ENCODE measurements around the gene SPTLC3. TPM values are rescaled to one million over a fixed set of nuclear protein-coding genes. Genes with fewer than 3 reads are reported as not detected.

SPTLC3 gene
- total RNA-seq, 1 donor from 2014 or later: 7.9 TPM

DNA sequence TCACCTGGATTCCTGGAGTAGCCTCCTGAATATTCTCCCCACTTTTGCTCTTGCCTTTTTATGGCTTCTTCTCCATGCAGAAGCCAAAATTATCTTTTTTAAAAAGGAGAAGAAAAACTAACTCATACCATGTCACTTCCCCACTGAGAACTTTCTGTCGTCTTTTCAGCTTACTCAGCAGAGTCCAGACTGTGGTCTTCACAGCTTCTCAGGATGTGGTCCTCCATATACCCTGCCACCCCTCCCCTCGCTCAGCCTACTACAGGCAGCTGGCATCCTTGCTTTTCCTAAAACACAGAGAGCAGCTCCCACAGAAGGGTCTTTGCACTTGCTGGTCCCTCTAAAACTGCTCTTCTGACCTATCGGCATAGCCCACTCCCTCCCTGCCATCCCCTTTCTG lies 122.9 kb downstream of the SPTLC3 start:
- peak; percentile 28 for DNase-seq (ENCODE audit: low spot score)

GRCh38 chr20:13139459-13140150 lies 130.8 kb downstream of the SPTLC3 start:
- no peak for DNase-seq (ENCODE audit: low spot score)

DNA sequence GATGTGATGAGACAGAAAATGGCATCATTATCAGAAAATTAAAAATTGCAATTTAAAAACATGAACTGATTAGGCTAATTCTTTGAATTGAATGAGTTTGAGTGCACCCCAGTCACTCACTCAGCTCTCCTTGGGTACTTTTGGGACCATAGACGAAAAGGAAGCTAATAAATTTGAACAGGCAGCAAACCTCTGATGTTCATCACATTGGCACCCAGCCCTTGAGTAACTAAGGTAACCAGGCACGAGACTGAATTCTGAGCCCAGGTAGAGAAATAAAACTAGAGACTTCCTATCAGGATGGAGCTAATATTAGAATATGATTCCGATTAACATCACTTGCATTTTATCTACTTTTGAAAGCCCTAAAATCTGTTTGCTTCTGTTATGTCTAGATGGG lies 131.4 kb downstream of the SPTLC3 start:
- no peak for DNase-seq (ENCODE audit: low spot score)

- DNase-seq (ENCODE audit: low spot score): no peak
Observed at GRCh38 chr20:13140775-13141174, 132.0 kb downstream of the SPTLC3 start.

GRCh38 chr20:13141546-13141945 lies 132.8 kb downstream of the SPTLC3 start:
- DNase-seq (ENCODE audit: low spot score): no peak

DNA sequence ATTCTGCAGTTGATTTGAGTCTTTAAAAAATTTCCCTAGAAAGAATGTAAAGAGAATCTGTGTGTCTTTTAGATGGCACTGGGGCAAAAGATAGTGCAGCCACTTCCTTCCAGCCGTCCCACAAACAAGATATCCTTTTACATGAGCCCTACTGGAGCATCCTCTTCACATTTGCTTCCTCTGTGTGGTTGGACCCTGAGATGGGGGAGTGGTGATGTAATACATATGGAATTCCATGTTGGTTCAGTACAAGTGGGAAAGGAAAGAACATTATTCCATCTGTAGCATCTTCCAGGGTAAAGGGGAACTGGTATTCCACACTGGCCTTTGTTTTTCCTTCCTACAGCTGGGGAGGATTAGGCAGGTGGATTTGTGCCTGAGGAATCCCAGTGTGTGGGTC lies 133.4 kb downstream of the SPTLC3 start:
- no peak for DNase-seq (ENCODE audit: low spot score)

- DNase-seq (ENCODE audit: low spot score): peak; percentile 96
Observed at GRCh38 chr20:13147071-13147963, 138.5 kb downstream of the SPTLC3 start.

DNA sequence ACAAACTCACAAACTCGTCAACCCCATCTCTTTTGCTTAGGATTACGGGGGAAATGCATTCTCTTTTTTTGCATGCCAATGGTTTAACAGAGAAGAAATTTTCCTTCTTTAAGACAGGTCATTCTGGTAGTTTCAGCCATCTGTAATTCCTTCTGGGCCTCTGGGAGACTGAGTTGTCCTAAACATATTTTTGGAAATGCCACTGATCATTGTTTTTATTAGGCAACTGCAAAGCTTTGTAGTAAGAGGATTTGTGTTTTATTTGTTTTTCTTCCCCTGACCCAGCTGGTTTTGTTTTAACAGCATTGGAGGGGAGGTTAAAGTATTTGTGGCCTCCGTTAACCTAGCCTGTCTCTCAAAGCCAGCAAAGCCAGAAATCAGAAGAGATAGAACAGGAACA lies 139.2 kb downstream of the SPTLC3 start:
- peak; percentile 39 for DNase-seq (ENCODE audit: low spot score)

- no peak for DNase-seq (ENCODE audit: low spot score)
Observed at GRCh38 chr20:13148402-13148801, 139.6 kb downstream of the SPTLC3 start.

DNA sequence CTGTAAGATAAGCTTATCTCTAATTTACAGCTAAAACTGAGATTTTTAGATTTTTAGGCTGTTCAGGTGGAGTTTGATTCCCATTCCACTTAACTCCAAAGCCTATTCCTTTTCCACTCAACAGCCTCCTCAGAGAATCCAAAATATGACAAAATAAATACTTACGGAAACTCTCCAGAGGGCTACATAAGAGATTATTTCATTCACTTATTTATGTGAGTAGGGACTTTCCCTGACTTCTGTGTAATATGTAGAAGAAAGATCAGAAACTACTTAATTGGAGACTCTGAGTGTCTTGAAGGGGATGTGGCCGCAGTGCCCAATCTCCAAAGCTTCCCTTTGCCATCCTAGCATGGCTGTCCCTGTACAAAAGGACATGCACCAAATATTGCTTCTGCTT lies 140.2 kb downstream of the SPTLC3 start:
- no peak for DNase-seq (ENCODE audit: low spot score)

DNA sequence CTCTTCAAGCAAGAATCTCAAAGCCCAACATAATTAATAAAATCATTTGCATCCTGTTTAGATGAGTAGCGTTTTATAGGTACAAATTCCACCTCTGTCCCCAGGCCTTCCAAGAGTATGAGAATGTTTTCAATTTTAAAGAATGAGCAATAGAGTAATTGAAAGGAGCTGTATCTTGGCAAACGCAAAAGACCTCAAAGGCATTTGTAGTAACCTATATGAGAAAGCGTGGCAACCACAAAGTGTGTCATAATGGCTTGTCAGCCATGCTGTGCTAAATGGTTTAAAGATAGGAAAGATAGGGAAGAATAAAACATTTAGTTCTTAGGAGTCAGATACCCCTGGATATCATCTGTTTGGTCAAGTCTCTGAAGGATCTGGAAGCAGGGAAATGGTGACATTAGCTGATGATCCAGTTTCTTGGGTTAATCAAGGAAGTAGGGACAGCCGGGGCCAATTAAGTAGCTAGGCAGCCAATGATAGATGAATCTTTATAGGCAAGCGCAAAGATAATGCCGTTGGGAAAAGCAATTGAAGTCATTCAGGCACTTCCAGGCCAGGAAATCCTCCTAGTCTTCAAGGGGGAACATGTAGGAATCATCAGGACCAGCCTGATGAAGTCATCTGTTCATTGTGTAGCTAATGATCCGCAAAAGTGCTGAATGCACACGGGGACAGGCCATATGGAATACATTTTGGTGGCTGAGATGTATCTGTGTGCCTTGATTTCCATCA lies 140.8 kb downstream of the SPTLC3 start:
- DNase-seq (ENCODE audit: low spot score): no peak

DNA sequence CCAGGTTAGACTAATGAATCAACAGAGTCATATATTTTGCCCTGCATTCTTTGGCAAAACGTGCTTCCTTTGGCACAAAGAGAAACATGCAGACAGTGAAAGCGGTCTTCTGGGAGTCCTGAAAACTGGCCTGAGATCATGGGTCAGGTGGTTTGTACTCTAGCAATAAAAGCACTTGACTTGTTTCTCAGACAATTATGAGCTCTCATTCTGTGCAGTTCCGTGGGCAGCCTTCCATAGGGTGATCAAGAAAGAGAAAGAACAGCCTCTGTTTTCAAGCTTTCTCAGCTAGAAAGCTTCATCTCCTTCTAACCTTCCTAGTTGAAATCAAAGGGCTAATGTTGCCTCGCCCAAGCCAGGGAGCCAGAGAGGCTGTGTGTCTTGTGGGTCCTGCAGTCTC lies 149.6 kb downstream of the SPTLC3 start:
- DNase-seq (ENCODE audit: low spot score): peak; percentile 66

- DNase-seq (ENCODE audit: low spot score): no peak
Observed at GRCh38 chr20:13159889-13160288, 151.1 kb downstream of the SPTLC3 start.

DNA sequence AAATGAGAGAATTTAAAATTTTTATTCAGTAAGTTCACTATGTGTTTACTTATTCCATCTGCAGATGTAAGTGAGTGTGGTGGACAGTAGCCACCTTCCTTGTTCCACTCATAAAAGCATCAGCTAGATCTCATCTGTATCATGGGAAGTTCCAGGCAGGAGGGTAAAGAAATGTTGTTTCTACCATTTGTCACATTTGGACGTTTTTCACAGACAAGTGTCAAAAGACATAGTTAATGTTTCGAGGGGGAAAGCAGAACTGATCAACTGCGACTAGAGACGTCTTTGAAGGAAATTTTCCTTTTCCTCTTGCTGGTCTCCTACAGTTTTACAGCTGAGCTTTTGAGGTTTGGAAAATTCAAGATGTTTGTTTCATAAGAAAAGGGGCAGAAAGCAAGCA lies 156.4 kb downstream of the SPTLC3 start:
- DNase-seq (ENCODE audit: low spot score): no peak

- no peak for DNase-seq (ENCODE audit: low spot score)
Observed at GRCh38 chr20:13166011-13166410, 157.2 kb downstream of the SPTLC3 start.

DNA sequence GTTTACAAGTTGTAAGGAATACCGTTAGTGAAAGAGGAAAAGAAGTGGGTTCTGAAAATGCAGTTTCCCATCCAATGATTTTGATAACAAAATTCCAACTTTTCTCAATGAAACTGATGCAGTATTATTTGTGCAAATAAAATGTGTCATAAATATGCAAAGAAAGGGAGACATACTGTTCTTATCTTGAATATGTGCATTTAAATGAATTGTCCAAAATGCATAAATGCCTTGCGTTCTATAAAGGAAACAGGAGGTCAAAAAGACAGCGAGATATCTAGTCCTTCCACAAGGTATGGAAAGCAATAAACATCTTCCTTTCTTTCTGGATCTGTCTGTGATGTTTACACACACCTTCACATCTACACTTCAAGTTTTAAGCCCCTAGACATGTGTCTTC lies 157.7 kb downstream of the SPTLC3 start:
- DNase-seq (ENCODE audit: low spot score): no peak

DNA sequence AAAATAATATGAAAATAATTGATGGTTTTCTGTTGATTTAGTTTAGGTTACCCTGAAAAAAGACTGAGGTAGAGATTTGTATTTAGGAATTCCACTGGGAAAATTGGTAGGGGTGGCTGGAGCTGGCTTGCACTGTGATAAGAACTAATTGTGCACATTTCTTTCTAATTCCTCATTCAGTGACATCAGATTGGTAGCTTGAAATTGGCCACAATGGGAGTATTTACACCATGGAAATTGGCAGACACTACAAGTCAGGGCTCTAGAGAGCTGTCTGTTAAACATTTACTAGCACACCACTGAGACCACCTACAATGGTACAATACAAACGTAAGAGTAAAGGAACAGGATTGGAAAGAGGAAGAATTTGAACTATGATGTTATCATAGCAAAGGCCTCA lies 160.3 kb downstream of the SPTLC3 start:
- DNase-seq (ENCODE audit: low spot score): no peak

GRCh38 chr20:13170771-13171170 lies 162.0 kb downstream of the SPTLC3 start:
- no peak for DNase-seq (ENCODE audit: low spot score)

GRCh38 chr20:13173201-13173600 lies 164.4 kb downstream of the SPTLC3 start:
- DNase-seq (ENCODE audit: low spot score): no peak

- DNase-seq (ENCODE audit: low spot score): no peak
Observed at GRCh38 chr20:13174402-13174801, 165.6 kb downstream of the SPTLC3 start.

DNA sequence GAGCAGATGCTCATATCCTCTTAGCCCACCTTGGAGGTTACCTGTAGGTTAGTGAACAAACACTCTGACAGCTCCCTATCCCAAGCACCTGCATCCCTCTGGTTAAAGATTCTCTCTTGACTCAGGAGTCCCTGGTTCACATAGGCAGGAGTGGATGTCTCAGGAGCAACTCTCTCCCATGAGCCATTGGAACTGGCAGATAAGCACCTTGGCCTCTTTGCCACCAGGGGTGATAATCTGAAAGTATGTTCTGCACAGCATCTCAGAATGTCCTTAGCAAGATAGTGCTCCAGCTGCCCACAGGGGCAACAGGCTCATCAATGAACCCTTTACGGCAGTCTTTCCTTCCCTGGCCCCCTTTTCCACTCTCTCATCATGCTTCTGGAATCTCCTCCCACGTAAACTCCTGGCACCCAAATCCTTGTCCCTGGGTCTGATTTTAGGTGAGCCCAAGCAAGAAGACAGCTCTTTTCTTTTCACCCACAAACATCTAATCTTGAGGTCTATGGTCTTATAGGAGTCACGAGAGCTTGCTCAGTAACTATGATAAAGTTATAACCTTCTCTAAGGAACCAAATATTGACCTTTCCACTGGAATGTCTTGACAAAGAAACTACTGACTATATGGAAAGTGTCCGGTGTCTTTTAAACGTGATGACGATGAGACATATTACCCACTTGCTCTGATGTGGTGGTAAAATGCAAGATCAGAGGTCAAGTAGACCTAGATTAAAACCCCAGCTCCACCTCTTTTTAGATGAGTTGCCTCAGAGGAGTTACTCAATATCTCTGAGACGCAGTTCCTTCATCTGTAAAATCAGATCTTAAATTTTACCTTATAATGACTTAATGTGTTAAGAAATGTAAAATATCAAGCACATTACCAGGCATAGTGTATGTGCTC lies 172.5 kb downstream of the SPTLC3 start:
- DNase-seq (ENCODE audit: low spot score): no peak
